Neutrophil (primary cell): ENCODE results near the gene GJD3.

Source experiments
- H3K27ac ChIP-seq: fragments of 200-600 bp; sonication (generic); 2 replicates; pipeline ENCODE4 v1.5.1; 2016; ENCODE audit warnings: mild to moderate bottlenecking, moderate library complexity
- H3K27me3 ChIP-seq: fragments of 200-600 bp; sonication (generic); 2 replicates; pipeline ENCODE4 v1.6.0; 2016; ENCODE audit warnings: mild to moderate bottlenecking
- H3K36me3 ChIP-seq: fragments of 200-600 bp; sonication (generic); 2 replicates; pipeline ENCODE4 v1.5.1; 2017
- H3K4me1 ChIP-seq, 2 experiments: fragments of 200-600 bp in 1 of 2; sonication (generic) in 1 of 2; 1 replicate in 1 of 2; 2 replicates in 1 of 2; pipeline versions ENCODE4 v1.5.1 to v1.6.1; 2013 to 2016; ENCODE audit warnings: low read depth in 1 of 2, low read length in 1 of 2, mild to moderate bottlenecking in 1 of 2, moderate library complexity in 1 of 2; ENCODE audit not compliant: control insufficient read depth in 1 of 2, insufficient read depth in 1 of 2
- H3K4me3 ChIP-seq, 2 experiments: fragments of 200-600 bp in 1 of 2; sonication (generic) in 1 of 2; 1 replicate in 1 of 2; 2 replicates in 1 of 2; pipeline ENCODE4 v1.5.1; 2013 to 2016; ENCODE audit warnings: low read depth in 1 of 2, low read length in 1 of 2, mild to moderate bottlenecking in 1 of 2, moderate library complexity in 1 of 2
- H3K9me3 ChIP-seq: fragments of 200-600 bp; sonication (generic); 2 replicates; pipeline ENCODE4 v1.5.1; 2016
- CTCF ChIP-seq: fragments of 200-600 bp; sonication (generic); IDR thresholded peaks from 2 replicates; pipeline ENCODE4 v1.5.1; 2016; ENCODE audit warnings: antibody characterized with exemption

Gene GJD3

GRCh38 chr17:40352779-40353394 is 11.7 kb downstream of the GJD3 start:
- no peak for TF ChIP-seq CTCF
- H3K27me3 ChIP-seq: no peaks in the 10 kb centered on the region
- no peaks in the 10 kb centered on the region for H3K9me3 ChIP-seq
- no peak overlapping the region for H3K4me3 ChIP-seq
- peak overlapping the region; percentile 64 for H3K27ac ChIP-seq
- peaks cover 39 to 57% of the 10 kb centered on the region in 2 experiments for H3K4me1 ChIP-seq
- H3K36me3 ChIP-seq: peaks cover 98% of the 10 kb centered on the region

GRCh38 chr17:40352237-40352778 is 12.2 kb downstream of the GJD3 start:
- Histone ChIP-seq H3K4me1 (peaks cover 44 to 63% of the 10 kb centered on the region in 2 experiments), H3K4me3 (no peak overlapping the region), H3K36me3 (peaks cover 100% of the 10 kb centered on the region), H3K27me3 (no peaks in the 10 kb centered on the region), H3K27ac (peak overlapping the region; percentile 64), H3K9me3 (no peaks in the 10 kb centered on the region)
- no peak for TF ChIP-seq CTCF

GRCh38 chr17:40351359-40352236 is 12.9 kb downstream of the GJD3 start:
- peaks cover 100% of the 10 kb centered on the region for H3K36me3 ChIP-seq
- H3K27ac ChIP-seq: peak overlapping the region; percentile 64
- no peaks in the 10 kb centered on the region for H3K27me3 ChIP-seq
- no peak for TF ChIP-seq CTCF
- peaks cover 51 to 70% of the 10 kb centered on the region in 2 experiments for H3K4me1 ChIP-seq
- H3K9me3 ChIP-seq: no peaks in the 10 kb centered on the region
- no peak overlapping the region for H3K4me3 ChIP-seq

GRCh38 chr17:40350689-40351358 is 13.7 kb downstream of the GJD3 start:
- peaks cover 58 to 78% of the 10 kb centered on the region in 2 experiments for H3K4me1 ChIP-seq

More at GRCh38 chr17:40350689-40351358, 13.7 kb downstream of the GJD3 start:
- Histone ChIP-seq H3K4me3 (no peak overlapping the region), H3K36me3 (peaks cover 98% of the 10 kb centered on the region), H3K27ac (no peak overlapping the region), H3K27me3 (no peaks in the 10 kb centered on the region), H3K9me3 (no peaks in the 10 kb centered on the region)
- no peak for TF ChIP-seq CTCF
